GM23248 (cell line): ENCODE results near the gene RPS4Y2. TPM values are rescaled to one million over a fixed set of nuclear protein-coding genes. Genes with fewer than 3 reads are reported as not detected.

Experiments
- DNase-seq: peaks from one replicate; pipeline ENCODE4 v3.0.0-alpha.2; 2015
- H2AFZ ChIP-seq: fragments of 200-600 bp; sonication (generic); 2 replicates; pipeline ENCODE4 v1.6.1; 2016; ENCODE audit warnings: antibody characterized with exemption
- H3F3A ChIP-seq: fragments of 200-600 bp; sonication (generic); 2 replicates; pipeline ENCODE4 v1.6.1; 2016; ENCODE audit warnings: mild to moderate bottlenecking, antibody characterized with exemption, mixed run types; ENCODE audit not compliant: insufficient read depth
- H3K27ac ChIP-seq: fragments of 200-600 bp; sonication (generic); 2 replicates; pipeline ENCODE4 v1.5.1; 2016; ENCODE audit warnings: mild to moderate bottlenecking
- H3K27me3 ChIP-seq: fragments of 200-600 bp; sonication (generic); replicated peaks from 2 replicates; pipeline ENCODE4 v1.6.1; 2016; ENCODE audit warnings: mild to moderate bottlenecking; ENCODE audit not compliant: insufficient read depth
- H3K36me3 ChIP-seq: fragments of 200-600 bp; sonication (generic); 2 replicates; pipeline ENCODE4 v1.6.1; 2016; ENCODE audit warnings: low read depth, mild to moderate bottlenecking
- H3K4me1 ChIP-seq: fragments of 200-600 bp; sonication (generic); 2 replicates; pipeline ENCODE4 v1.6.1; 2016; ENCODE audit warnings: mild to moderate bottlenecking; ENCODE audit not compliant: insufficient read depth
- H3K4me2 ChIP-seq: fragments of 200-600 bp; sonication (generic); one replicate; pipeline ENCODE4 v1.6.1; 2016; ENCODE audit warnings: mild to moderate bottlenecking; ENCODE audit not compliant: unreplicated experiment
- H3K4me3 ChIP-seq: fragments of 200-600 bp; sonication (generic); 2 replicates; pipeline ENCODE4 v1.5.1; 2016; ENCODE audit warnings: mild to moderate bottlenecking
- H3K79me2 ChIP-seq: fragments of 200-600 bp; sonication (generic); 2 replicates; pipeline ENCODE4 v1.6.1; 2016; ENCODE audit warnings: mild to moderate bottlenecking; ENCODE audit not compliant: insufficient read depth
- H3K9ac ChIP-seq: fragments of 200-600 bp; sonication (generic); 2 replicates; pipeline ENCODE4 v1.6.1; 2016; ENCODE audit warnings: mild to moderate bottlenecking
- H3K9me2 ChIP-seq: fragments of 200-600 bp; sonication (generic); 2 replicates; pipeline ENCODE4 v1.6.1; 2016; ENCODE audit warnings: mixed run types, mild to moderate bottlenecking, moderate library complexity; ENCODE audit not compliant: insufficient read depth
- H3K9me3 ChIP-seq: fragments of 200-600 bp; sonication (generic); one replicate; pipeline ENCODE4 v1.6.1; 2017; ENCODE audit warnings: low read depth
- H4K20me1 ChIP-seq: fragments of 200-600 bp; sonication (generic); 2 replicates; pipeline ENCODE4 v1.6.0; 2016; ENCODE audit not compliant: insufficient read depth
- EZH2 ChIP-seq: fragments of 200-600 bp; sonication (generic); IDR thresholded peaks from 2 replicates; pipeline ENCODE4 v1.6.1; 2018; ENCODE audit warnings: antibody characterized with exemption, mild to moderate bottlenecking; ENCODE audit not compliant: insufficient read depth, poor library complexity, severe bottlenecking
- EZH2phosphoT487 ChIP-seq: fragments of 200-600 bp; sonication (generic); IDR thresholded peaks from 2 replicates; pipeline ENCODE4 v1.6.1; 2018; ENCODE audit warnings: antibody characterized with exemption, moderate library complexity, mild to moderate bottlenecking, low read depth; ENCODE audit not compliant: insufficient read depth
- WGBS, 2 experiments: methylation state at CpG; one replicate each; pipeline ENCODE4 v1.1.6; 2015 to 2017; ENCODE audit warnings: low lambda C conversion rate in 2 of 2, low coverage in 1 of 2; ENCODE audit errors: missing lambda C conversion rate in 2 of 2; 5-methylcytosine and 5-hydroxymethylcytosine counted together
- in situ Hi-C: fragments of 300-500 bp; cut with MboI; formaldehyde crosslinking; loops from 2 replicates; pipeline ENCODE4 v1.15.0; 2020
- polyA plus RNA-seq: library from polyadenylated mRNA; unstranded; fragments of >200 nt; fragmentation: Nextera tagmentation; extraction: Ambion mirVana; gene quantifications from 2 replicates; pipeline ENCODE4 v1.2.1, GENCODE V29; 2016
- total RNA-seq: library from RNA; depleted of rRNA; stranded (reverse); fragments of >200 nt; shearing (Covaris generic); gene quantifications from 2 replicates; pipeline ENCODE4 v1.2.3, GENCODE V29; 2014; rRNA removed

RPS4Y2 gene
- total RNA-seq (not detected in 2 replicates), polyA plus RNA-seq (not detected in 2 replicates)

DNA sequence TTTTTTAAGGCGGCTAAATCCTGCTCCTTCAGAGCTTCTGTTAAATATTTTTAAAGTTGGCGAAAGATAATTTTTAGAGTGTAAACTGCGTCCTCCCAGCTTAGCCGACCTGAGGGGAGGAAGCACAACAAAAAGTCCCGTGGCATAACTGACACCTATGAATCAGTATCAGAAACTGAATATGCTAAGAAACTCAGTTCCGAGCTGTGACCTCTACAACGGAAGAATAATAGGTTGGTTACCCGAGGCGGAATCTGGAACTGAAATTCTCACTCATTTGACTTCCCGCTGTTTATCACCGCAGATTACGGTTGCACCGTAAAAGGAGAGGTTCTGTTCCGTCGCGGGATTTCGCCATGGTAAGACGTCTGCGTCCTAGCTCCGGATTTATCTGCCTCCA is at the start of gene RPS4Y2:
Gene RPS4Y2 (plus strand): TSS at position 301 of the 400 bp plus-strand sequence. CDS start 56 bp downstream, at position 357.
- no peak within 1 kb of the TSS for H3K9ac ChIP-seq
- no peak within 1 kb of the TSS for H3K4me2 ChIP-seq
- H3K4me1 ChIP-seq = no peaks in the 10 kb centered on the region
- no peak within 1 kb of the TSS for H2AFZ ChIP-seq
- no peaks in the 10 kb centered on the region for H3K79me2 ChIP-seq
- no peaks in the 10 kb centered on the region for H3K36me3 ChIP-seq
- H3K9me3 ChIP-seq = no peaks in the 10 kb centered on the region
- no peak within 1 kb of the TSS for H3K4me3 ChIP-seq
- H3K9me2 ChIP-seq = no peaks in the 10 kb centered on the region
- 58 to 84% methylated on average over 10 to 20 of the region's 20 CpGs for WGBS, 2 experiments
- no peaks in the 10 kb centered on the region for H4K20me1 ChIP-seq
- no peak for DNase-seq
- no peaks in the 10 kb centered on the region for H3K27me3 ChIP-seq
- H3F3A ChIP-seq = no peaks in the 10 kb centered on the region
- in situ Hi-C loops = no loop called here
- no peak within 1 kb of the TSS for H3K27ac ChIP-seq
- TF ChIP-seq EZH2 (no peak), EZH2phosphoT487 (no peak)

- Histone ChIP-seq H3K79me2 (no peaks in the 10 kb centered on the region), H4K20me1 (no peaks in the 10 kb centered on the region), H3K9me2 (no peaks in the 10 kb centered on the region), H3K4me3 (no peak overlapping the region), H2AFZ (no peak overlapping the region), H3K27ac (no peak overlapping the region), H3K27me3 (no peaks in the 10 kb centered on the region), H3K4me1 (no peaks in the 10 kb centered on the region), H3F3A (no peaks in the 10 kb centered on the region), H3K9me3 (no peaks in the 10 kb centered on the region), H3K9ac (no peak overlapping the region), H3K4me2 (no peak overlapping the region), H3K36me3 (no peaks in the 10 kb centered on the region)
- TF ChIP-seq EZH2phosphoT487 = no peak
- no peak for TF ChIP-seq EZH2
- WGBS, 2 experiments = 17 to 30% methylated on average over 4 of the region's 4 CpGs
- in situ Hi-C loops = no loop called here
- DNase-seq = no peak
Measured at GRCh38 chrY:20714391-20714790, 41.5 kb upstream of the RPS4Y2 start.

DNA sequence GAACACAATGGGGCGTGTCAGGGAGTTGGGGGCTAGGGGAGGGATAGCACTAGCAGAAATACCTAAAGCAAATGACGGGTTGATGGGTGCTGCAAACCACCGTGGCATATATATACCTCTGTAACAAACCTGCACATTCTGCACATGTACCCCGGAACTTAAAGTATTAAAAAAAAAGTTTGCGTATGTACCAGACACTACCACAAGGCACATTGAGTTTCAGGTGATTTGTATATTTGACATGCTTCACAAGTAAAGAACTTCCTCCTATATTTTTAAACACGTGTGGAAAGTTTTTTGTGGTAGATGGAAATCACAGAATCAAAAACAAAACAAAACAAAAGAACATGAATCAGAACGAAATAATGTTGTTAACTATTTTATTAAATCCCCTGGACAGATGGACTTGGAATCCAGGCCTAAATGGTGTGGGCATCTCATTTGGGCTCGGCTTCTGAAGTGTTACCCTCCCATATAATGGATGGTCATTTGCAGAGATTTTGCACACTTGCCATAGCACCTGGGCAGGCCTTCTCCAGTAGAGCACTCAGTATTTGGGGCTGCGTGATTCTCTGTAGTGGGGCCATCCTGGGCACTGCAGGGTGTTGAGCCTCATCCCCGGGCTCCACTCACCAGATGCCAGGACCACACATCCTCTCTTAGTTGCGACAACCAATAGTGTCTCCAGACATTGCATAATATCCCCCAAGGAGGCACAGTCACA is 29.6 kb upstream of the RPS4Y2 start:
- DNase-seq = no peak
- Histone ChIP-seq H3K79me2 (no peaks in the 10 kb centered on the region), H2AFZ (no peak overlapping the region), H3K27ac (no peak overlapping the region), H3K9me3 (no peaks in the 10 kb centered on the region), H3K4me1 (no peaks in the 10 kb centered on the region), H3K4me3 (no peak overlapping the region), H3K9me2 (no peaks in the 10 kb centered on the region), H4K20me1 (no peaks in the 10 kb centered on the region), H3F3A (no peaks in the 10 kb centered on the region), H3K27me3 (no peaks in the 10 kb centered on the region), H3K9ac (no peak overlapping the region), H3K36me3 (no peaks in the 10 kb centered on the region), H3K4me2 (no peak overlapping the region)
- WGBS, 2 experiments = 37 to 49% methylated on average over 7 to 11 of the region's 11 CpGs
- in situ Hi-C loops = no loop called here
- TF ChIP-seq EZH2 = no peak

DNA sequence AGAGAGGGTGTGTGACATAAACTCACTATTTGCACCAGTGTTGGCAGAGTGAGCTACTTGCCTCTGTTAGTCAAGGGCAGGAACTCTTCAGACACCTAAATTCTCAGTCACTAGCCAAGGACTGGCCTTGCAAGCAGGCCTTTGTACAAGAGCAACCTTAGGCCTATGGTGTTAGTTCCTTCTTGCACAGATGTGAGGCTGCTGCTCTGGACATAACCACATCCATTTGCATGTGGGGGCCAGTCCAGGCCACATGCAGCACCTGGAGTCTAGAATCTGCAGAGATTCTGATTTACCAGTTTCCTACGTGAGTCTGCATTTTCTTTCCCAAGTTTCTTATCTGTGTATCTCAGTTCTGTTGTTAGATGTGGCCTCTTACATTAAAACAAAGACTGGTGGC is 20.7 kb upstream of the RPS4Y2 start:
- Histone ChIP-seq H4K20me1 (no peaks in the 10 kb centered on the region), H3K4me3 (no peak overlapping the region), H3K79me2 (no peaks in the 10 kb centered on the region), H3K9me3 (no peaks in the 10 kb centered on the region), H2AFZ (no peak overlapping the region), H3K36me3 (no peaks in the 10 kb centered on the region), H3K4me1 (no peaks in the 10 kb centered on the region), H3K27me3 (no peaks in the 10 kb centered on the region), H3K9ac (no peak overlapping the region), H3K9me2 (no peaks in the 10 kb centered on the region), H3K4me2 (no peak overlapping the region), H3F3A (no peaks in the 10 kb centered on the region), H3K27ac (no peak overlapping the region)
- 0 to 7% methylated on average over 1 of the region's 1 CpG for WGBS, 2 experiments
- in situ Hi-C loops = no loop called here
- no peak for DNase-seq
- TF ChIP-seq EZH2 (no peak), EZH2phosphoT487 (no peak)
